Amygdala (tissue), 56 donors: ENCODE results near the gene MAGEA11.
"Not testable (repeated sequence)": the region's sequence is repeated elsewhere in the genome, so short reads cannot be mapped to it uniquely, and the experiment has no call there.

Experiments
- DNase-seq, 56 donors: peaks; one replicate each; lab custom pipeline; 2025; lab: John Stamatoyannopoulos, UW

MAGEA11 gene

DNA sequence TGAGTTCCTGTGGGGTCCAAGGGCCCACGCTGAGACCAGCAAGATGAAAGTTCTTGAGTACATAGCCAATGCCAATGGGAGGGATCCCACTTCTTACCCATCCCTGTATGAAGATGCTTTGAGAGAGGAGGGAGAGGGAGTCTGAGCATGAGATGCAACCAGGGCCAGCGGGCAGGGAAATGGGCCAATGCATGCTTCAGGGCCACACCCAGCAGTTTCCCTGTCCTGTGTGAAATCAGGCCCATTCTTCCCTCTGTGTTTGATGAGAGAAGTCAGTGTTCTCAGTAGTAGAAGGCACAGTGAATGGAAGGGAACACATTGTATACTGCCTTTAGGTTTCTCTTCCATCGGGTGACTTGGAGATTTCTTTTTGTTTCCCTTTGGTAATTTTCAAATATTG is 4.8 kb downstream of the MAGEA11 start:
- DNase-seq = no peak

DNA sequence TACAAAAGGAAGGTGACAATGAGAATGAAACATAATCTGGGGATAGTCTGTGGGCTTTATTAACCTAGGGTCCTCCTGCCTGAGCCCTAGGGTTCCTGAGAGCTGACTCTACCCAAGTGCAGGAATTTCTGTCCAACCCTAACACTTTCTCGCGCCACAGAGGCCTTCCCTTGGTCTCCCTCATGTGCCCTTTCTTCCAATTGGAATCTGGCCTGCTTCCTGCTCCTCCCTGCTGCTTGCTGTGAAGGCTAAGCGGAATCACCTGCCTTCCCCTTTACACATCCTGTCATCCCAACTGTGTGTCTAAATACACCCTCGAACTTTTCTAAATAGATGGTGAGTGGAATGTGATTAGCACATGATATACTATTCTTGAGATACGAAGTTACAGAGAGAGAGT is 5.9 kb downstream of the MAGEA11 start:
- DNase-seq = no peak

DNA sequence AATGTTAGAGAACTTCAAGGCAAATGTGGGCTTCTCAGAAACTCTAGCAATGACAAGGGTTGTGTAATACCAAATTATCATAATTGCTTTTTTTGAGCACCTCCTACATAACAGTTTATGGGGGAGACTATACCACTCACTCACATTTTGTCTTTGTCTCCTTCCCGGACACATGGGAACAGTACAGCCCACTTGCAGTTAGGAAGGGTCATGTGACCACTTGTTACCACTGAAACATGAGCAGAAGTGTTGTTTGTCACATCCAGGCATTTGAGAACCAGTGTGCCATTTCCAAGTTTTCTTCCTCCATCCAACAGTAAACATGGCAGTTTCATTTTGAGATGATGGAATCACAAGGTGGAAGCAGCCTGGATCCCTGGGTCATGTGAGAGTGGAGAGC is 6.9 kb downstream of the MAGEA11 start:
- DNase-seq = no peak

DNA sequence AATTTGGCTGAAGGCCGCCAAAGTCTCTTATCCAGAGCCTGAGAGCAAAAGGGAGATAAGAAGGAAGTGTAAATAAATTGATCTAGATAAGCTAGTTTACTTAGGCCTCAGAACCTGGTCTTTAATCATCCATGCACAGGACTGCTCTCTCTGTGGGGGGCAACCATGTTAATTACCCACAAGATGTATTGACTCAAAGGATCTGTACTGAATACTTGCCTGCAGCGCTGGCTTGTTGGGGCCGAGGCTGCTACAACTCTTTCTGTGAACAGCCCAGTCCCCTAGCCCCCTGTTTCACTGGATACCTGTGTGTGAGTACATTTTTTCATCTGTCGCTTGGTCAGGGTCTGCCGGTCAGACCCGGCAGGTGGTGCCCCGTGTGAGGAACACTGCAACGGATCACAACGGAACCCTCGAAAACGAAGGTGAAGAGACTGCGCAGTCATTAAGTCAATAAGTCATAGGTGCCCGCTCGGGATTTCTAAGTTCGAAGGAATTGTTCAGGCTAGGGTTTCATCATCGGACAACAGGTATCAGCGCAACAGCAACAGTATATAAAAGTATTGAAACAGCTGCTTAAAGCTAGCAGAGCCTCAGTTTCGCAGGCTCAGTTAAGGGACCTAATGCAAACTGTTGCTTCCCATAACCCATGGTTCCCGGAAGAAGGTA is 8.3 kb downstream of the MAGEA11 start:
- DNase-seq = peak in 1 of 56 donors; percentile 1

DNA sequence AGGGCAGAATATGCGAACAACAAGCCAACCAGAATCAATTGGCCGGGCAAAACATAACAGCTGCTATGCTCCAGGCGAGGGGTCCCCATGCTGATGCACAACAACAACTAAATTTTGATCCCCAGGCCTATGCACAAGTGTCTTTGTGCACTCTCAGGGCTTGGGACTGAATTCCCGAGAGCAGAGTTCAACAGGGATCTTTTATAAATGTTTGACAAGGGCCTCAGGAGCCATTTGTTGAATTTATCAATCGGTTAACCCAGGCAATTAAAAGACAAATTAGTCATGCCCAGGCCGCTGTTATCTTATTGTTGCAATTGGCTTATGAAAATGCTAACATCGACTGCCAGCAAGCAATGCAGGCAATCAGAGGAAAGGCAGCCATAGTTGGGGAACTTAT is 9.4 kb downstream of the MAGEA11 start:
- DNase-seq = not testable (repeated sequence)

DNA sequence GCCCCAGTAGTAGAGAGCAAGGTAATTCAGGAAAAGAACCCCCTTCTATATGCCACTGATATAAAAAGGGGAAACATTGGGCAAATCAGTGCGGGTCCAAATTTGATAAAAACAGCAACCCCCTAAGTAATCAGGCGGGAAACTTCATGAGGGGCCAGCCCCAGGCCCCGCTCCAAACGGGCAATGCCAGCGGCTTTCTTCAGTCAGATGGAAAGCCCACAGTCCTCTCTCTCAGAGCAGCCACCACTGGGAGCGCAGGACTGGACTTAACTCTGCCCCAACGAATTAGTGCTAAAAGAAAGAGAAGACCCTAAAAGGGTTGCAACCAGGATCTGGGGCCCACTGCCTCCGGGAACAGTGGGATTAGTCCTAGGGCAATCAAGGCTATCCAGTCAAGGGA is 9.9 kb downstream of the MAGEA11 start:
- DNase-seq = no peak

DNA sequence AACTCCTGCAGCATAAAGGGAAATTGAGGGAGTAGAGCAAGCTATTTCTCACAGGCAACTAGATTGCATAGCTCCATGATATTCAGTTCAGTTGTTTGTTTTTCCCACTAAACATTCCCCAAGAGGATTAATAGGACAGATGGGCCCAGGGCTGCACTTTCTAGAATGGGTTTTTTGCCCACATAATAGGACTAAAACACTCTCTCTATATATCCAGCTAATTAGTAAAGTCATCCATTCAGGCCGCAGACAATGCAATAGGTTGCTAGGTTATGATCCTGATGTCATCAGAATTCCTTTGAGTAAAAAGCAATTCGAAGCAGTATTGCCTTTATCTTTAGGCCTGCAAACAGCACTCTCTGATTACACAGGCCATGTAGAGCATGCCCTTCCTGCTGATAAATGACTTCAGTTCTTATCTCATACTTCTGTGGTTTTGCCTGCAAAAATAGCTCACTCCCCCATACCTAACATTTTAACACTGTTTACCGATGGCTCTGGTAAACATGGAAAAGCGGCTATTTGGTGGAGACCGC is 11.8 kb downstream of the MAGEA11 start:
- DNase-seq = not testable (repeated sequence)

DNA sequence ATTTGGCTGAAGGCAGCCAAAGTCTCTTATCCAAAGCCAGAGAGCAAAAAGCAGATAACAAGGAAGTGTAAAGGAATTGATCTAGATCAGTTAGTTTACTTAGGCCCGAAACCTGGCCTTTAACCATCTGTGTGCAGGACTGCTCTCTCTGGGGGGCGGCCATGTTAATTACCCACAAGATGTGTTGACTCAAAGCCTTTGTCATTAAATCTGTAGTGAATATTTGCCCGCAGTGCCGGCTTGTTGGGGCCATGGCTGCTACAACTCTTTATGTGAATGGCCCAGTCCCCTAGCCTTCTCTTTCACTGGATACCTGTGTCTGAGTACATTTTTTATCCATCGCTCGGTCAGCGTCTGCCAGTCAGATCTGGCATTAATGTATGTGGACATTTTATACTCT is 15.4 kb downstream of the MAGEA11 start:
- not testable (repeated sequence) for DNase-seq

DNA sequence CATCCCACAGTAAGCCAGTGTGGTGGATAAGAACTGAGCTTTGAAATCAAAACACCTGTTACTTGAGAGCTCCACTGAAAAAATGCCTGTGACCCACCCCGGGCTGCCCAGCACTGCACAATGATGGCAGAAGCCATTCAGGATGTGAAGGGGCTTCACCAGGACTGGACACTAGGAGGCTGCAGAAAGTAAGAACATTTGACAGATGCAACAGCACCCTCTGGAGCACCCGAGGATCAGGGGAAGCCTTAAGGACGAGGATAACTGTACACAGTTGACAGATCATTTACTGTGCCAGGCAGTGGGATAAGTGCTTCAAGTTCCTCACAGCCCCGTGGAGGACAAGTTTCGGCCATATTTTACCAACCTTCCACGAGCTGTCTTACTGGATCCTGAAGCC is 30.4 kb downstream of the MAGEA11 start:
- DNase-seq = not testable (repeated sequence)

DNA sequence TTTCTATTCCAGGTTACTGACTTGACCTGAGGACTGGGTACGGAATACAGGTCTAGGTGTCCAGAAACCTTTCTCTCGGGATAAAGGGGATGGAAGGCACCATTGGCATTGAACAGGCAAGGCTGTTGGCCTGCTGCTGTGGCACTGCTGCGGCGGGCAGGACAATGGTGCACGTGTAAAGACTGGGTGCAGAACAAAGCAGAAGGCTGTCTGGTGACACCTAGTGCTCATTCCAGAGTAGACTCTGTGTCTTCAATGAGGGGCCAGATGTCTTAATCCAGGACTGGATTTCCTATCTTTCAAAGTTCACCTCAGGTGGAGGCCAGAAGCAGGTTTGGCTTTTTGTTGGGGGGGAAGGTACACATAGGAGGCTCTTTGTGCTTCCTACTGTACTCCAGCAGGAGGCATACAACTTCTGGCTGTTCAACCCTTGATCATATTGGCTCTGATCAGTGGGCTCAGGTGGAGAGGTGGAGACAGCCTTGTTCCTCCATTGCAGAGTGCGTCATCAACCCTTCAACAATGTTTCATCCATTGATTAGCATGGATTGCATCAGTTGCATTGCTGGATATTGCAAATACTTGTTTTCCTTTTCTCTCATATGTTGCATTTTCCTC is 34.6 kb downstream of the MAGEA11 start:
- DNase-seq = not testable (repeated sequence)

DNA sequence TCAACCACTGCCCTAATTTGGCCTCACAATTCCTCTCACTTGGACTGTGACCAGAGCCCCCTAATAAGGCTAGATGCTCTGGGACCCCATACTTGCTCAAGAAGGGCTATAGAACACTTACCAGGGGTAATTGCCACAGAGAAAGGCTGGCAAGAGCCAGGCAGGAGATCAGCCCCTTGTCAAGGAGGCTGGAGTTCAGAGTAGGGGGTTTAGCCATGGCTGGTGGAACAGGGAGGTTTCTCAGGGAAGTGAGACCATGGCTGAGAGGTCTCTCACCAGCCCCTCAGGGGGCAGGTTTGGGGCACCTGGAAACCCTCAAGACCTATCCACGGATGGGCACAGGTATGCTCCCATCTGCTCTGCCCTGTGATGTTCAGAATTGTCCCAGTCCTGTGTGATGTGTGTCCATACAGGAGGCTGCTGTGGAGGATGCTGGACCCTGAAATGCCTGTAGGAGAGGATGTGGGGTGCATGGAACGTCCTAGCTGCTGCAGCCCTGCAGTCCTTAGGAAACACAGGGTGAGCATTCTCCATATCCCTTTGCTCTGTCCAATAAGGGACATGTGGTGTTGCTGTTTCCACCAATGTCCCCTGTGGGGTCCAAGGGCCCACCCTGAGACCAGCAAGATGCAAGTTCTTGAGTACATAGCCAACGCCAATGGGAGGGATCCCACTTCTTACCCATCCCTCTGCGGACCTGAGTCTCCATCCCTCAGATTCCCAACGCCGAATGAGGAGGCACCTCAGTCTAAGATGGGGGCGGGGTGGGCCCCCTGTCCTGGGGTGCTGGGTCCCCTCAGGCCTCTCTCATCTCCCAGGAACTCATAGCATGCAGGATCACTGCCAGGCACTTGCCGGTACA is 45.6 kb downstream of the MAGEA11 start:
- no peak for DNase-seq

DNA sequence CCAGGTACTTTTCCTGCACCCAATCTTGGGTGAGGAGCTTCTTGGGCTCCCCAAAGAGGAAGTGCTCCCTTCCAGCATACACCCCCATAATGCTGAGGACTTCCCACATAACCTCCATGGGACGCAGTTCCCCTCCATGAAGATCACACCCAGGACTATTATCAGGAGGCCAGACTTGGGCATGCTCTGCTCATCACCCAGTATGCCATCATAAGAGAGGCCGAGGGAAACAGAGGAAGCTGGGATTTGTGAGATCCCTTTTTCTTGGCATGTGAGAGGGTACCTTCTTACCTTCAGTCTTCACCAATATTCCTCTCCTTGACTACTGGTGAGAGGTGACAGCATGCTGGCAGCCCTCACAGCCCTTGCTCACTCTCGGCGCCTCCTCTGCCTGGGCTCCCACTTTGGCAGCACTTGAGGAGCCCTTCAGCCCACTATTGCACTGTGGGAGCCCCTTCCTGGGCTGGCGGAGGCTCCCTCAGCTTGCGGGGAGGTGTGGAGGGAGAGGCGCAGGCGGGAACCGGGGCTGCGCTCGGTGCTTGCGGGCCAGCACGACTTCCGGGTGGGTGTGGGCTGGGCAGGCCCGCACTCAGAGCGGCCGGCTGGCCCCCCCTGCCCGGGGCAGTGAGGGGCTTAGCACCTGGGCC is 46.3 kb downstream of the MAGEA11 start:
- DNase-seq = no peak

DNA sequence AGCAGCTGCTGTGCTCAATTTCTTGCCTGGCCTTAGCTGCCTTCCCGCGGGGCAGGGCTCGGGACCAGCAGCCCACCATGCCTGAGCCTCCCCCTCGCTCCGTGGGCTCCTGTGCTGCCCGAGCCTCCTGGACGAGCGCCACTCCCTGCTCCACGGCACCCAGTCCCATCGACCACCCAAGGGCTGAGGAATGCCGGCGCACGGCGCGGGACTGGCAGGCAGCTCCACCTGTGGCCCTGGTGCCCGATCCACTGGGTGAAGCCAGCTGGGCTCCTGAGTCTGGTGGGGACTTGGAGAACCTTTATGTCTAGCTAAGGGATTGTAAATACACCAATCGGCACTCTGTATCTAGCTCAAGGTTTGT is 46.8 kb downstream of the MAGEA11 start:
- DNase-seq = not testable (repeated sequence)

DNA sequence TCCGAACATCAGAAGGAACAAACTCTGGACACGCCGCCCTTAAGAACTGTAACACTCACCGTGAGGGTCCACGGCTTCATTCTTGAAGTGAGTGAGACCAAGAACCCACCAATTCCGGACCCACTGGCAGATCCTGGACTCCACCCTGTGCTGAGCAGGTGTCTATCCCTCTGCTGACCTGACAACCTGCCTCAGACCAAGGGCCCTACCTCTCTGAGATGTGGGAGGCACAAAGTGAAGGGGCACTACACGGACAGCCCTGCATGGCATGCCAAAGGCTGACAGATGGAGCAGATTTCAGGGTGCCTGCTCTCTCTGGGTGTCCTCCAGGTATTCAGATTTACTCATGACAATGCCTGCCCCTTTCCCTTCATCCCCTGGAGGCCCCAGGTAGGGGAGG is 48.0 kb downstream of the MAGEA11 start:
- DNase-seq = no peak

DNA sequence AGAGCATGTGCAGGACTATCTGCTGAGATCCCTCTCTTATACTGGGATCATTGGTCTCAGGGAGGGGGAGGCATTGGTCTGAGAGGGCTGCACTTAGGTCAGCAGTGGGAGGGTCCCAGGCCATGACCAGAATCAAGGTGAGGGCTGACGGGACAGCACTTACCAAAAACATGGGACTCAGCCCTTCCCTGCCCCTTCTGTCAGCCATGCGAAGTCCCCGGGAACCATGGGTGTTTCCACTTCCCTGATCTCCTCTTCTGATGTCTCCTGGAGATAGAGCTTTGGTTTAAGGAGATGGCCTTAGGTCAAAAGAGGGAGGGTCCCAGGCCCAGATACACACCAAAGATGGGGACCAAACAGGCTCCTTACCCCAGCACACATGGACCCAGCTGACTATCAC is 49.1 kb downstream of the MAGEA11 start:
- no peak for DNase-seq

DNA sequence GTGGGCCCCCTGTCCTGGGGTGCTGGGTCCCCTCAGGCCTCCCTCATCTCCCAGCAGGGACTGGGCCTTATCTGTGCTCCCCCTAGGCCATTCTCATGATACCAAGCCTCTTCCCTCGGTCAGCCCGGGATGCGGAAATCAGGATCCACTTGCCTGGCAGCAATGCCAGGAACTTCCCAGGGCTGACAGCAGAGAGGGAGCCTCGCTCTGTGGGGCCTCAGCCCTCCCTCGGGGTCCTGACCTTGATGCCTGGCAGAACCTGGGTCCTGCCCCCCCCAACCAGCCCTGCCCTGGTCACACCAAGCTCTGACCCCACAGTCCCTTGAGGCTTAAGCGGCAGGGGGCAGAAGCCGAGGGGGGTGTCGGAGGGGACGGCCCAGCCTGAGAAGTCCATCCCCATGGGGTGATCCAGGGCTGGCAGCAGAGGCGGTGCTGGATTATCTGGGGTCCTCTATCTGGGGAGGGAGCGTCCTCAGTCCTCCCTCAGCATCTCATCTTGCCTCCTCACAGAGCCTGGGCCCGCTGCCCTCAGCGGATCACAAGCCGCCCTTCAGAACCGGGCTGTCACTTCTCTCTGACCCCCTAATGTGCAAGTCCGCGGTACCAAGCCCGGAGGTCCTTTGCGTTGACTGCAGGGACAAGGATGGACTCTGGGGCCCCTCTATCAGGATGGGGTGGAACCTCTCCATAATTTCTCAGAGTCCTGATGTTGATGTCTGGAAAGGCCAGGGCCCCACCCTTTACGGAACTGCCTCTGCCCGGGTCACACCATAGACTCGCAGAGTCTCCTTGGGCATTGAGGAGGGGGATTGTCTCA is 50.2 kb downstream of the MAGEA11 start:
- not testable (repeated sequence) for DNase-seq

DNA sequence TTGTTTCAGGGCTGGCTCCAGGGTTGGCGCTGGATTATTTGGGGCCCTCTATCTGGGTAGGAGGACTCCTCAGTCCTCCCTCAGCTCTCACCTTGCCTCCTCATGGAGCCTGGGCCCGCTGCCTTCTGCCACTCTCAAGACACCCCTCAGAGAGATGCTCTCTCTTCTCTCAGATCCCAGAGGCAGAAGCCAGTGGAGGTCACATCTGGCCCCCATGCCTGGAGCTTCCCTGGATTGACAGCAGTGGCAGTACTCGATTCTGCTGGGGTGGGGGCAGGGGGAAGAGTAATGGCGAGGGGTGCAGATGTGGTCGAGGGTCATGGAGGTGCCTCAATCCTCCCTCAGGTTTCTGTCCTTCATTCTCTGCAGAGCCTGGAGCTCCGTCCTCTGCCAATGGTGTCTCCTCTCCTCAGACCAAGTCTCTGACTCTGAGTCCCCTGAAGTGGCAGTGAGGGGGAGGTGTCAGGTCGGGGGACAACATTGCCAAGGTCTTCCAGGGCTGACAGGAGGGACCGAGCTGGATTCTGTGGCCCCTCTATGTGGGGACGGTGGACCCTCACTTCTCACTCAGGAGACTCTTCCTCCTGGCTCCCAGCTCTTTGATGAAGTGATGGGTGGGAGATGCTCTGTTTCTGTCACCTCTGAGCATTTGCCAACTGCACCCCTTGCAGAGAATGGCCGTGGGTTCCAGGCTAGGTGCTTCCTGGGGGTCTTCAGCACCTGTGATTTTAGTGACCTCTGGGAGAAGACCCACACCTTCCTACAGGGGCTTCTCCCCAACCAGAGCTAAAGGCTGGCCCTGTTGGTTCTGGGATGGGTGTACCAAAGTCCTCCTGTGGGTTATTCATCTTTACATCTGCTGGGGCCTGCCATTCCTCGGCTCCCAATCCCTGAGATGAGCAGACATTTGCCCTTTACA is 51.1 kb downstream of the MAGEA11 start:
- DNase-seq = no peak
